Central memory CD8-positive, alpha-beta T cell (primary cell): Measurements from ENCODE around the gene IPCEF1.
A peak's percentile ranks its signal among the peaks of the same experiment; 100 is the strongest.

Experiments
- ATAC-seq: fragments of 150-1000 bp; cut with Tn5 transposase; replicated peaks from 2 replicates; pipeline ENCODE4 v1.10.0; 2022; ENCODE audit warnings: mild to moderate bottlenecking, moderate FRiP score, moderate number of reproducible peaks; ENCODE audit not compliant: poor library complexity, severe bottlenecking; ENCODE audit errors: extremely low read depth
- DNase-seq, 2 donors: peaks; one replicate each; pipeline ENCODE4 v3.0.0; 2021; ENCODE audit warnings: low spot score in 2 of 2
- H3K27ac Mint-ChIP-seq: one replicate; pipeline ENCODE4 v1.8.0; 2022; ENCODE audit warnings: low read depth, mild to moderate bottlenecking, moderate library complexity, mixed read lengths
- H3K27me3 Mint-ChIP-seq: one replicate; pipeline ENCODE4 v1.8.0; 2022; ENCODE audit warnings: mixed read lengths
- H3K36me3 Mint-ChIP-seq: one replicate; pipeline ENCODE4 v1.8.0; 2022; ENCODE audit warnings: mild to moderate bottlenecking, moderate library complexity, mixed read lengths; ENCODE audit not compliant: insufficient read depth
- H3K4me1 Mint-ChIP-seq: one replicate; pipeline ENCODE4 v1.8.0; 2022; ENCODE audit warnings: mixed read lengths
- H3K4me3 Mint-ChIP-seq: one replicate; pipeline ENCODE4 v1.8.0; 2022; ENCODE audit warnings: mild to moderate bottlenecking, moderate library complexity, mixed read lengths
- H3K9me3 Mint-ChIP-seq: one replicate; pipeline ENCODE4 v1.8.0; 2022; ENCODE audit warnings: mixed read lengths

The IPCEF1 gene

GRCh38 chr6:154297210-154297609, 59.4 kb downstream of the IPCEF1 start:
- peaks cover 4% of the 10 kb centered on the region for H3K4me1 Mint-ChIP-seq
- no peaks in the 10 kb centered on the region for H3K36me3 Mint-ChIP-seq
- no peak overlapping the region for H3K4me3 Mint-ChIP-seq
- ATAC-seq = no peak
- H3K9me3 Mint-ChIP-seq = no peaks in the 10 kb centered on the region
- DNase-seq = no peak
- no peaks in the 10 kb centered on the region for H3K27me3 Mint-ChIP-seq
- H3K27ac Mint-ChIP-seq = no peak overlapping the region

DNA sequence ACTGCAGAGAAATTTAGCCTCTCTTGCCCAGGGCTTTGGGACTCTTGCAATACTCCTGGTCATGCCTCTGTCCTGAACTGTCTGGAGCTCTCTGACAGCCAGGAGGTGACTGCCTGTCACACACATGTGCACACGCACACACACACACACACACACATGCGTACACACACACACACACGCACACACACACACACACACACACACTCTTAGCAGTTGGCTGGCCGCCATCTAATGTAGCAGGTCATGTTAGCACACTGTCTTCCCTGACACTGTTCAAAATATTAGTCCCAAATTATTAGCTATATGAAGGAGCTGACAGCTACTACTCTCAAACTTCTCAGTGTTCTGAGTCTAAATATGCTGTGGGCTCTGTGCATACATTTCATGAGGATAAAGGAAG, 60.9 kb downstream of the IPCEF1 start:
- Mint-ChIP-seq H3K4me1 (no peaks in the 10 kb centered on the region), H3K4me3 (no peak overlapping the region), H3K9me3 (no peaks in the 10 kb centered on the region), H3K36me3 (no peaks in the 10 kb centered on the region), H3K27me3 (no peaks in the 10 kb centered on the region), H3K27ac (no peak overlapping the region)
- ATAC-seq (no peak), DNase-seq (no peak)

DNA sequence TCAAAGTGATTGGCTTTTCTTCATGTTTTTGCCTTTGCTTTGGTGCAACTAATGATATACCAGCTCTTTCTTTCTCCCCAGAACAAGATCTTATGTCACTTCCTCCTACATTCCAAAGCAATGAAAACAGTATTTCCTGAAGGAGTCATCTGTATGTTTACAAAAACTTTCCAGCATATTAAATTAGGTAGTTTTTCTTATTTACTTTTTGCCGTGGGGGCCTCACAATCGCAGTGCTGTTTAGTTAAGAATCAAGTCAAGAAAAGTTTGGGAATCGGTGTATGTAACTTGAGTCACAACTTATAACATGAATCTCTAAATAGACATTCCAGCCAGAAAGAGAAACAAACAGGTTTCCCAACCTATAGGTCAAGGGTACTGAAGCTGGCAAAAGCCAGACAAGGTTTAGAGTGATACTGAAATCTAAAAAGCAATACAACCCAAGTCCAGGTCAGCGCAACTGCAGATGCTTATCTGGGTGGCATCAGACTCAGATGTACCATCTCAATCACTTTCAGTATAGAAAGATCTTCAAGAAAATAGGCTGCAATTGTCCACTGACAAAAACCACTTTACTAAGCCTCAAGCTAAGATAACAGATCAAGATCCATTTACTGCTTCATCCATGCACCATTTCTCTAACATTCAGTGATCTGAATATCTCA, 63.6 kb downstream of the IPCEF1 start:
- H3K4me1 Mint-ChIP-seq = no peaks in the 10 kb centered on the region
- no peaks in the 10 kb centered on the region for H3K9me3 Mint-ChIP-seq
- DNase-seq (no peak), ATAC-seq (no peak)
- no peak overlapping the region for H3K4me3 Mint-ChIP-seq
- peaks cover 2% of the 10 kb centered on the region for H3K36me3 Mint-ChIP-seq
- no peak overlapping the region for H3K27ac Mint-ChIP-seq
- no peaks in the 10 kb centered on the region for H3K27me3 Mint-ChIP-seq

GRCh38 chr6:154292066-154292465, 64.5 kb downstream of the IPCEF1 start:
- Mint-ChIP-seq H3K9me3 (no peaks in the 10 kb centered on the region), H3K4me3 (no peak overlapping the region), H3K27ac (no peak overlapping the region), H3K27me3 (no peaks in the 10 kb centered on the region), H3K4me1 (no peaks in the 10 kb centered on the region), H3K36me3 (peaks cover 2% of the 10 kb centered on the region)
- DNase-seq = no peak
- ATAC-seq = no peak

- H3K27me3 Mint-ChIP-seq = no peaks in the 10 kb centered on the region
- H3K36me3 Mint-ChIP-seq = peaks cover 2% of the 10 kb centered on the region
- no peaks in the 10 kb centered on the region for H3K9me3 Mint-ChIP-seq
- ATAC-seq (no peak), DNase-seq (no peak)
- no peaks in the 10 kb centered on the region for H3K4me1 Mint-ChIP-seq
- no peak overlapping the region for H3K27ac Mint-ChIP-seq
- H3K4me3 Mint-ChIP-seq = no peak overlapping the region
These were observed 66.6 kb downstream of the IPCEF1 start for GRCh38 chr6:154289818-154290508.

DNA sequence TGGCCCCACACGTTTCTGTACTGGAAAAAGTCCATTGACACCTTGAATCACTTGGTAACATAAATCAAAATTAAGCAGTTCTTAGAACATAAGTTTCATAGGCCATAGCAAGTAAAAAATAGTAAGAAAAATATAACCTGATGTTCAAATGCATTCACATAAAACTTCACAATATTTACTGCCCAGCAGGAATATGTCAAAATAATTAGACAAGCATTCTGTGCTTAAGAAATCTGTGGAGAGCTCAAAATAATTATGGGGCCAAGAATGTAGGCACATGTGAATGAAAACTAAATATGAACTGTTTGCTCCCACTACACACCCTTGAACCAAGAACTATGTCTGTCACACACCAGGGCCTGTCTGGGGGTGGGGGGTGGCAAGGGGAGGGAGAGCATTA, 70.8 kb downstream of the IPCEF1 start:
- ATAC-seq (no peak), DNase-seq (no peak)
- Mint-ChIP-seq H3K27me3 (no peaks in the 10 kb centered on the region), H3K9me3 (no peaks in the 10 kb centered on the region), H3K36me3 (peaks cover 2% of the 10 kb centered on the region), H3K4me1 (no peaks in the 10 kb centered on the region), H3K4me3 (no peak overlapping the region), H3K27ac (no peak overlapping the region)

- Mint-ChIP-seq H3K9me3 (no peaks in the 10 kb centered on the region), H3K4me1 (no peaks in the 10 kb centered on the region), H3K4me3 (no peak overlapping the region), H3K27me3 (no peaks in the 10 kb centered on the region), H3K27ac (no peak overlapping the region), H3K36me3 (no peaks in the 10 kb centered on the region)
- no peak for DNase-seq
- no peak for ATAC-seq
These were observed 72.2 kb downstream of the IPCEF1 start for GRCh38 chr6:154284313-154284853.

DNA sequence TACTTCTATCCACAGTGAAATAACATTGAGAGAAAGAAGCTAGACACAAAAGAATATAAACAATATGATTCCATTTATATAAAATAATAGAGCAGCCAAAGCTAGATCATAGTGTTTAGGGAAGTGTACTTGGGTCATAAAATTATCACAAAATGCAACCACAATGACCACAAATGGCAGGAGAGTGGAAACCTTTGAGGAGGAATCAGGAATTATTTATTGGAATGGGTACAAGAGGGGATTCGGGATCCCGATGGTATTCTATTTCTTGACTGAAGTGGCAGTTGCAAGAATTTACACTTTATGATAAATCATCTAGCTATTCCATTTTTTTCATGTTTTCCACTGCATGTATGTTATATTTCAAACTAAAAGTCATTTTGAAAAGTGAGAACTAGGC, 76.1 kb downstream of the IPCEF1 start:
- no peaks in the 10 kb centered on the region for H3K36me3 Mint-ChIP-seq
- no peak overlapping the region for H3K27ac Mint-ChIP-seq
- no peaks in the 10 kb centered on the region for H3K27me3 Mint-ChIP-seq
- DNase-seq (no peak), ATAC-seq (no peak)
- H3K9me3 Mint-ChIP-seq = no peaks in the 10 kb centered on the region
- H3K4me1 Mint-ChIP-seq = peaks cover 14% of the 10 kb centered on the region
- H3K4me3 Mint-ChIP-seq = no peak overlapping the region

DNA sequence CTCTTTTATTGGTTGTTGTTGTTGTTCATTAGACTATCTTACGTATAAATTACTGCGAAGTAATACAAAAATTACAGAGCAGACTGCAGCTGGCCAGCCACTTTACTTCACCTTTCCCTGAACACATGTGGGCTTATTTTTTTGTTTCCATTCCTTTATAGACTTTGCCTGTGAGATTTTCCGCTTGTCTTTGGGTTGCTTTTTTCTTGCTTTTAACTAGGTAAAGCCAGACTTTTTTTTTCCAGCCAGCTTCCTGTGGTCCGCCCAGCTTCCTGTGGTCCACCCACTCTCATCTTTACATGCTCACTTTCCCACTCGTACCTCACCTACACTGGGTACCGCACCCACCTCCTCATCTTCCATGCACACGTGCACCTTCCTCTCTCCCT, 79.0 kb downstream of the IPCEF1 start:
- ATAC-seq (peak; percentile 19), DNase-seq (no peak)
- no peaks in the 10 kb centered on the region for H3K27me3 Mint-ChIP-seq
- no peaks in the 10 kb centered on the region for H3K36me3 Mint-ChIP-seq
- no peaks in the 10 kb centered on the region for H3K9me3 Mint-ChIP-seq
- peak overlapping the region; percentile 59 for H3K4me3 Mint-ChIP-seq
- H3K4me1 Mint-ChIP-seq = peaks cover 14% of the 10 kb centered on the region
- peak overlapping the region; percentile 9 for H3K27ac Mint-ChIP-seq

DNA sequence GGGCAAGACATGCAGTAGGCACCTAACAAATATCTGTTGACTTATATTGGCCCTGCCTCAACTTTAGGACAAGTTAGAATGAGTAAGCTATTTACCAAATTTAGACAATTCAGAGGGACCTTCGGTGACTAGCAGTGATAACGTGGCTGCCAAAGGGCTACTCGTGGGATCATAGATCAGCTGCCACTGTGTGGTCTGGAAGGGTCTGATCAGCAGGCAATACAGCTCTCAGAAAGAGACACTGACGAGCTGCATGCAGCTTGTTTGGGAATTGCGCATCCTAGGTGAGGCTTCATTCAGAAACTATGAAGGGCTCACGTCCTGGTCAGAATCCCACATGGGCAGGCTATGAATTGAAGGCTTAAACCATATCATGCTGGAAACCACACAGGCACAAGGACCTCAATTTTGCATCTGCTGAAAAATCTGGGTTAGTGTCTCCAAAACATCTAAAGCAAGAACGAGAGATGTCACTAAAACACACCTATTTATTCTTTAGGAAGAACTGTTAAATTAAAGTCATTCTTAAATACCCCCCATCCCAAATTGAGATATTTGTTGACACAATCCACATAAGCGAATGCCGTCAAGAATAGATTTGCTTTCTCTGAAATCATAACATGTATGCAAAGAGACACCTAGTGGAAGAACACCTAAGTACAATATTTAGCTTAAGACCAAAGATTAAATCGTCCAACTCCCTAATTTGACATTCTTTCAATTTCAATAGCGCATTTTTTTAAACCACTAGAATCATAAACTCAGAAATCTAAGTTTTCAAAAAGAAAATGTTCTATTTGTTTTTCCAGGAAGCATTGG, 79.6 kb downstream of the IPCEF1 start:
- ATAC-seq (peak; percentile 70), DNase-seq (no peak)
- Mint-ChIP-seq H3K9me3 (no peaks in the 10 kb centered on the region), H3K4me1 (peaks cover 14% of the 10 kb centered on the region), H3K36me3 (no peaks in the 10 kb centered on the region), H3K27ac (peak overlapping the region; percentile 9), H3K27me3 (no peaks in the 10 kb centered on the region), H3K4me3 (peak overlapping the region; percentile 59)

DNA sequence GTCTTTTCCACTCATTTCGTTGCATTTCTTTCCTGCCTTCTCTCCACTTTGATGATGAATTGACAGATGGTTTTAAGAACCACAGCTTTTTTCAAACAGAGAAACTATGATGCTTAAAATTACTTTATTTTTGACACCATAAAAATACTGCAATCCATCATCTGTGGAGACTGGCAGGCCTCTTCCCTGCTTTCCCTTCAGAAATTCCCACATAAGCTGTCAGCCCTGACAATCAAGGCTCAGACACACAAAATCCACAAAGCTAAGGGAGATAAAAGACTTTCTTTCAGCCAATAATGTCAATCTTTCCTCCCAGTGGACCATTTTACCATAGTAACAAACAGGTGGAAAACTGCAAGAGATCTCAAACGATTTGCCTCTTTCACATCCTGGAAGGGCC, 82.4 kb downstream of the IPCEF1 start:
- Mint-ChIP-seq H3K27ac (no peak overlapping the region), H3K27me3 (no peaks in the 10 kb centered on the region), H3K4me1 (peaks cover 14% of the 10 kb centered on the region), H3K9me3 (no peaks in the 10 kb centered on the region), H3K36me3 (no peaks in the 10 kb centered on the region), H3K4me3 (no peak overlapping the region)
- no peak for ATAC-seq
- no peak for DNase-seq

- no peaks in the 10 kb centered on the region for H3K36me3 Mint-ChIP-seq
- DNase-seq (no peak), ATAC-seq (no peak)
- H3K27ac Mint-ChIP-seq = no peak overlapping the region
- peaks cover 9% of the 10 kb centered on the region for H3K4me1 Mint-ChIP-seq
- no peaks in the 10 kb centered on the region for H3K27me3 Mint-ChIP-seq
- H3K4me3 Mint-ChIP-seq = no peak overlapping the region
- H3K9me3 Mint-ChIP-seq = no peaks in the 10 kb centered on the region
These were observed 88.1 kb downstream of the IPCEF1 start for GRCh38 chr6:154268486-154268885.
